Measurements from ENCODE around the gene COL20A1. TPM values are rescaled to one million over a fixed set of nuclear protein-coding genes. Genes with fewer than 3 reads are reported as not detected.

The COL20A1 gene
- total RNA-seq, 1 donor from 2014 or later, result not detected

- DNase-seq (ENCODE audit: low spot score), result no peak
These were observed 69.5 kb downstream of the COL20A1 start for GRCh38 chr20:63362436-63363009.

- DNase-seq (ENCODE audit: low spot score), result no peak
These were observed 70.3 kb downstream of the COL20A1 start for GRCh38 chr20:63363013-63363957.

GRCh38 chr20:63363981-63364561, 71.1 kb downstream of the COL20A1 start:
- DNase-seq (ENCODE audit: low spot score), result no peak

GRCh38 chr20:63364801-63365585, 72.0 kb downstream of the COL20A1 start:
- no peak for DNase-seq (ENCODE audit: low spot score)

- no peak for DNase-seq (ENCODE audit: low spot score)
These were observed 72.8 kb downstream of the COL20A1 start for GRCh38 chr20:63365601-63366389.

- DNase-seq (ENCODE audit: low spot score), result no peak
These were observed 73.7 kb downstream of the COL20A1 start for GRCh38 chr20:63366390-63367365.

GRCh38 chr20:63367446-63368055, 74.6 kb downstream of the COL20A1 start:
- no peak for DNase-seq (ENCODE audit: low spot score)

- DNase-seq (ENCODE audit: low spot score), result no peak
These were observed 75.2 kb downstream of the COL20A1 start for GRCh38 chr20:63368151-63368550.

GRCh38 chr20:63369024-63369530, 76.1 kb downstream of the COL20A1 start:
- no peak for DNase-seq (ENCODE audit: low spot score)

- no peak for DNase-seq (ENCODE audit: low spot score)
These were observed 77.0 kb downstream of the COL20A1 start for GRCh38 chr20:63369724-63370617.

GRCh38 chr20:63370618-63371187, 77.7 kb downstream of the COL20A1 start:
- no peak for DNase-seq (ENCODE audit: low spot score)

GRCh38 chr20:63371291-63371865, 78.4 kb downstream of the COL20A1 start:
- DNase-seq (ENCODE audit: low spot score), result no peak

- DNase-seq (ENCODE audit: low spot score), result no peak
These were observed 80.2 kb downstream of the COL20A1 start for GRCh38 chr20:63372971-63373885.

GRCh38 chr20:63373996-63374395, 81.0 kb downstream of the COL20A1 start:
- DNase-seq (ENCODE audit: low spot score), result no peak

GRCh38 chr20:63374504-63374903, 81.5 kb downstream of the COL20A1 start:
- DNase-seq (ENCODE audit: low spot score), result no peak

- no peak for DNase-seq (ENCODE audit: low spot score)
These were observed 82.5 kb downstream of the COL20A1 start for GRCh38 chr20:63375438-63375837.

Data from ureter (tissue), 1 donor.